Spleen (tissue), 11 donors: ENCODE measurements around the gene BACH2. TPM values are rescaled to one million over a fixed set of nuclear protein-coding genes. Genes with fewer than 3 reads are reported as not detected.

ENCODE experiments used
- DNase-seq: peaks from one replicate; pipeline ENCODE4 v3.0.0-alpha.2; 2020
- H3K27ac ChIP-seq, 8 donors: fragments of 200-600 bp; sonication (generic) in 7 of 8; 1 replicate in 4 of 8; 2 replicates in 4 of 8; pipeline versions ENCODE4 v1.5.0 to v1.8.0; 2016 to 2021; ENCODE audit warnings: inconsistent platforms in 4 of 8, mild to moderate bottlenecking in 4 of 8, moderate library complexity in 1 of 8
- H3K27me3 ChIP-seq, 7 donors: fragments of 200-600 bp; sonication (generic) in 6 of 7; replicated peaks in 1 of 7; 1 replicate in 4 of 7; 2 replicates in 3 of 7; pipeline versions ENCODE4 v1.5.0 to v1.8.0; 2016 to 2021; ENCODE audit warnings: inconsistent platforms in 3 of 7, mild to moderate bottlenecking in 1 of 7
- H3K36me3 ChIP-seq, 6 donors: fragments of 200-600 bp; sonication (generic) in 5 of 6; 1 replicate in 4 of 6; 2 replicates in 2 of 6; pipeline versions ENCODE4 v1.5.0 to v1.8.0; 2016 to 2021; ENCODE audit warnings: inconsistent platforms in 2 of 6
- H3K4me1 ChIP-seq, 6 donors: fragments of 200-600 bp; sonication (generic) in 5 of 6; 1 replicate in 3 of 6; 2 replicates in 3 of 6; pipeline versions ENCODE4 v1.5.0 to v1.8.0; 2016 to 2021; ENCODE audit warnings: inconsistent platforms in 3 of 6
- H3K4me3 ChIP-seq, 8 donors: fragments of 200-600 bp; sonication (generic) in 7 of 8; 1 replicate in 4 of 8; 2 replicates in 4 of 8; pipeline versions ENCODE4 v1.5.0 to v1.8.0; 2016 to 2021; ENCODE audit warnings: inconsistent platforms in 4 of 8, mild to moderate bottlenecking in 4 of 8, moderate library complexity in 2 of 8
- H3K9me3 ChIP-seq, 8 donors: fragments of 200-600 bp; sonication (generic) in 7 of 8; 1 replicate in 4 of 8; 2 replicates in 4 of 8; pipeline versions ENCODE4 v1.5.0 to v1.8.0; 2016 to 2021; ENCODE audit warnings: inconsistent platforms in 4 of 8
- POLR2A ChIP-seq, 3 donors: fragments of 450-650 bp; IDR thresholded peaks; one replicate each; pipeline ENCODE4 v1.5.1; 2017; ENCODE audit warnings: antibody characterized with exemption in 3 of 3, mild to moderate bottlenecking in 1 of 3
- POLR2AphosphoS5 ChIP-seq, 3 donors: sonication (generic); formaldehyde crosslinking; IDR thresholded peaks; one replicate each; pipeline ENCODE4 v1.5.1; 2017; ENCODE audit warnings: antibody characterized with exemption in 3 of 3
- WGBS, 5 donors: extraction: QIAGEN DNeasy Blood & Tissue Kit in 3 of 5; methylation state at CpG; one replicate each; pipeline versions ENCODE4 v1.1.5 to v1.1.7; 2013 to 2018; 5-methylcytosine and 5-hydroxymethylcytosine counted together
- intact Hi-C: fragments of 100-400 bp; cut with DNase I; formaldehyde crosslinking; loops from one replicate; pipeline ENCODE4 v1.15.0; 2023; ENCODE audit warnings: low total_unique reads
- polyA plus RNA-seq, 3 donors: library from polyadenylated mRNA; stranded (reverse); fragments of 200-250 nt; gene quantifications; one replicate each; pipeline ENCODE4 v1.2.1, GENCODE V29; 2013
- total RNA-seq, 7 donors: library from RNA; depleted of rRNA in 3 of 7; stranded (reverse); fragments of >200 nt in 3 of 7; fragmentation: NEBNext Ultra II Directional in 4 of 7; extraction: Animal tissue kit (Norgen Biotek cat#: 25700) in 4 of 7; gene quantifications; one replicate each; pipeline versions ENCODE4 v1.1.0 to v1.2.1, GENCODE V29; 2016 to 2021
- TF ChIP-seq, protein P1 (sequence below), 11 experiments: fragments of 200-600 bp in 7 of 11; fragments of 450-650 bp in 4 of 11; sonication (generic) in 4 of 11; IDR thresholded peaks in 8 of 11; conservative IDR thresholded peaks in 3 of 11; 1 replicate in 7 of 11; 2 replicates in 4 of 11; pipeline versions ENCODE4 v1.4.0 to v1.8.0; 2016 to 2021; ENCODE audit warnings: antibody characterized with exemption in 11 of 11, inconsistent platforms in 4 of 11, mild to moderate bottlenecking in 1 of 11
- donor health status: healthy with polysubstance abuse.
- donor health status: DM: no; HTN: no; CAD: no; lungs with moderate emphysema.
- donor health status: DM: no; HTN: no; CAD: no.
- donor health status: Bipolar disorder and iron deficiency.
- donor health status: healthy.
- donor health status: DM: no; HTN: no; CAD: no.
- donor health status: DM: yes; HTN: yes; CAD: no.

BACH2 gene
- total and polyA plus RNA-seq, 10 donors: 3.0 to 53.8 (median 32.3) TPM

DNA sequence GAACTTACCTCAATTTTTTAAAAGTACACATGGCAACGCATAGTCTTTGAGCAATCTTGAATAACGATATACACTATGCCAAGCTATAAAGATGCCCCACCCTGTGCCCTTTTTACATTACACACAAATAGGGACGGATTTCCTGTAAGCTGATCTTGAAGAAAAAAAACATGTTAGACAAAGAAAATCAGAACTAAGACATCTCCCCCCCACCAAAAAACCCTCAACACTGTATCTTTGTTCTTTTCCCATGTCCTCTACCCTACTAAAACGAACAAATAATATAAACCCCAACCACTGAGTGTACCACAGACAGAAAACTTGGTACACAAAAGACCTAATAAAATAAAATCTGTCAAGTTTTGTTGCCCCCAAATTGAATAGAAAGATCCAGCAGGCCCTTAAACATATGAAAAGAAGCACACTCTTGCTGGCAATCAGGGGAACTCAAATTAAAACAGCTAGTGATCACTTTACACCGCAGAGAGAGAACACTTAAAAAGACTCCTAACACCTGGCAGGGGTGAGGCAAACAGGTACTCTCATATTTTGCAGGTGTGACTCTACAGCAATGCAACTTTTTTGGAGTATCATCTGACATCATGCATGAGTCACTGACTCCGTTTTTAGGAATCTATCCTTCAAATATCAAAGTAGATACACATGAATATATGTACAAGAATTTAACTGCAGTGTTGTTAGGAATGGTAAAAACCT lies 29.6 kb downstream of the BACH2 start:
- 66 to 82% (median 75%) methylated on average over 6 of the region's 6 CpGs for WGBS, 5 donors

GRCh38 chr6:90264561-90264960 lies 32.1 kb downstream of the BACH2 start:
- no peak for DNase-seq
- no peak for TF ChIP-seq POLR2A (IDR thresholded peaks at IDR 0.05)
- no peak for TF ChIP-seq POLR2AphosphoS5 (IDR thresholded peaks at IDR 0.05)
- TF ChIP-seq, protein P1, sequence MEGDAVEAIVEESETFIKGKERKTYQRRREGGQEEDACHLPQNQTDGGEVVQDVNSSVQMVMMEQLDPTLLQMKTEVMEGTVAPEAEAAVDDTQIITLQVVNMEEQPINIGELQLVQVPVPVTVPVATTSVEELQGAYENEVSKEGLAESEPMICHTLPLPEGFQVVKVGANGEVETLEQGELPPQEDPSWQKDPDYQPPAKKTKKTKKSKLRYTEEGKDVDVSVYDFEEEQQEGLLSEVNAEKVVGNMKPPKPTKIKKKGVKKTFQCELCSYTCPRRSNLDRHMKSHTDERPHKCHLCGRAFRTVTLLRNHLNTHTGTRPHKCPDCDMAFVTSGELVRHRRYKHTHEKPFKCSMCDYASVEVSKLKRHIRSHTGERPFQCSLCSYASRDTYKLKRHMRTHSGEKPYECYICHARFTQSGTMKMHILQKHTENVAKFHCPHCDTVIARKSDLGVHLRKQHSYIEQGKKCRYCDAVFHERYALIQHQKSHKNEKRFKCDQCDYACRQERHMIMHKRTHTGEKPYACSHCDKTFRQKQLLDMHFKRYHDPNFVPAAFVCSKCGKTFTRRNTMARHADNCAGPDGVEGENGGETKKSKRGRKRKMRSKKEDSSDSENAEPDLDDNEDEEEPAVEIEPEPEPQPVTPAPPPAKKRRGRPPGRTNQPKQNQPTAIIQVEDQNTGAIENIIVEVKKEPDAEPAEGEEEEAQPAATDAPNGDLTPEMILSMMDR (IDR thresholded peaks at IDR 0.05 in 8 of 11, conservative IDR thresholded peaks at IDR 0.05 in 3 of 11): no peak
- Histone ChIP-seq H3K9me3 (no peaks in the 10 kb centered on the region), H3K27ac (no peak overlapping the region), H3K4me1 (peaks cover 0 to 44% (median 0%) of the 10 kb centered on the region in 6 donors), H3K4me3 (no peak overlapping the region), H3K27me3 (no peaks in the 10 kb centered on the region), H3K36me3 (no peaks in the 10 kb centered on the region)
- 88 to 98% (median 96%) methylated on average over 2 of the region's 2 CpGs for WGBS, 5 donors
- intact Hi-C loops: no loop called here

More for the DNA sequence above, 29.6 kb downstream of the BACH2 start:
- intact Hi-C loops: no loop called here
- H3K27me3 ChIP-seq: no peaks in the 10 kb centered on the region
- peaks cover 0 to 7% (median 0%) of the 10 kb centered on the region in 6 donors for H3K36me3 ChIP-seq
- peaks cover 0 to 55% (median 3%) of the 10 kb centered on the region in 6 donors for H3K4me1 ChIP-seq
- H3K27ac ChIP-seq: peak overlapping the region in 1 of 8 donors; percentile 21
- no peaks in the 10 kb centered on the region for H3K9me3 ChIP-seq
- no peak for DNase-seq
- H3K4me3 ChIP-seq: no peak overlapping the region
- TF ChIP-seq POLR2AphosphoS5 (IDR thresholded peaks at IDR 0.05) (no peak), POLR2A (IDR thresholded peaks at IDR 0.05) (no peak)
- TF ChIP-seq, protein P1 (IDR thresholded peaks at IDR 0.05 in 8 of 11, conservative IDR thresholded peaks at IDR 0.05 in 3 of 11): no peak

DNA sequence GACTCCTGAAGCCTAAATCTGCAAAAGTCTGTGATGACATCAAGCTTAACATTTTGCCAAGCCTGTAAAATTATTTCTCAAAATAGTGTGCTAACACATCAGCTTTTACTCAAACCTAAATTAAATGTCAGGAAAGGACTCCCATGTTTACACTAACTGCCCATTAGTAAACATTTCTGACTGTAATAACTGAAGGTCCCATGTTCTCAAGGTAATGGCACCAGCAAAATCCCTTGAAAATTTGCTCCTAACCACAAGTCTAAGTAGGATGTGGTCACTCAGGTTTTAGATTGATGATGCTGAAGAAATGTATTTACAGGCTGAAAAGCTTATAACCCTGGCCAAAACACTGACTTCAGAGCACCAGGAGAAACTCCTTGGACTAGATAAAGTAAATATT lies 33.0 kb downstream of the BACH2 start:
- TF ChIP-seq POLR2A (IDR thresholded peaks at IDR 0.05) (no peak), POLR2AphosphoS5 (IDR thresholded peaks at IDR 0.05) (no peak)
- TF ChIP-seq, protein P1 (IDR thresholded peaks at IDR 0.05 in 8 of 11, conservative IDR thresholded peaks at IDR 0.05 in 3 of 11): no peak

GRCh38 chr6:90261801-90262200 lies 34.8 kb downstream of the BACH2 start:
- Histone ChIP-seq H3K4me1 (peaks cover 0 to 18% (median 0%) of the 10 kb centered on the region in 6 donors), H3K4me3 (no peak overlapping the region), H3K9me3 (no peaks in the 10 kb centered on the region), H3K27me3 (no peaks in the 10 kb centered on the region), H3K36me3 (no peaks in the 10 kb centered on the region), H3K27ac (no peak overlapping the region)
- intact Hi-C loops: no loop called here
- 97 to 100% (median 98%) methylated on average over 2 of the region's 2 CpGs for WGBS, 5 donors
- no peak for DNase-seq
- TF ChIP-seq POLR2A (IDR thresholded peaks at IDR 0.05): no peak
- TF ChIP-seq, protein P1 (IDR thresholded peaks at IDR 0.05 in 8 of 11, conservative IDR thresholded peaks at IDR 0.05 in 3 of 11): no peak
- no peak for TF ChIP-seq POLR2AphosphoS5 (IDR thresholded peaks at IDR 0.05)

More for the DNA sequence above, 33.0 kb downstream of the BACH2 start:
- Histone ChIP-seq H3K9me3 (no peaks in the 10 kb centered on the region), H3K27ac (no peak overlapping the region), H3K4me3 (no peak overlapping the region), H3K36me3 (no peaks in the 10 kb centered on the region), H3K27me3 (no peaks in the 10 kb centered on the region), H3K4me1 (peaks cover 0 to 34% (median 0%) of the 10 kb centered on the region in 6 donors)
- intact Hi-C loops: no loop called here
- DNase-seq: no peak
